Measurements from ENCODE around the gene LLPH.

GRCh38 chr12:66072566-66072965 lies 58.0 kb downstream of the LLPH start:
- TF ChIP-seq POLR2A (IDR thresholded peaks at IDR 0.05; ENCODE audit: low read length) (no peak), GATA1 (IDR thresholded peaks at IDR 0.05; ENCODE audit: low read depth, low read length) (no peak)

Data from erythroblast (primary cell).